PC-9 (cell line): ENCODE results near the gene TUBGCP6.

ENCODE experiments used
- EZH2 ChIP-seq: fragments of 200-600 bp; sonication (generic); IDR thresholded peaks from 2 replicates; pipeline ENCODE4 v1.8.0; 2017; ENCODE audit warnings: antibody characterized with exemption, low read depth
- TF ChIP-seq, protein P1 (sequence below): fragments of 200-600 bp; sonication (generic); conservative IDR thresholded peaks from 2 replicates; pipeline ENCODE4 v1.6.1; 2017; ENCODE audit warnings: mixed run types, antibody characterized with exemption, mild to moderate bottlenecking, moderate library complexity

DNA sequence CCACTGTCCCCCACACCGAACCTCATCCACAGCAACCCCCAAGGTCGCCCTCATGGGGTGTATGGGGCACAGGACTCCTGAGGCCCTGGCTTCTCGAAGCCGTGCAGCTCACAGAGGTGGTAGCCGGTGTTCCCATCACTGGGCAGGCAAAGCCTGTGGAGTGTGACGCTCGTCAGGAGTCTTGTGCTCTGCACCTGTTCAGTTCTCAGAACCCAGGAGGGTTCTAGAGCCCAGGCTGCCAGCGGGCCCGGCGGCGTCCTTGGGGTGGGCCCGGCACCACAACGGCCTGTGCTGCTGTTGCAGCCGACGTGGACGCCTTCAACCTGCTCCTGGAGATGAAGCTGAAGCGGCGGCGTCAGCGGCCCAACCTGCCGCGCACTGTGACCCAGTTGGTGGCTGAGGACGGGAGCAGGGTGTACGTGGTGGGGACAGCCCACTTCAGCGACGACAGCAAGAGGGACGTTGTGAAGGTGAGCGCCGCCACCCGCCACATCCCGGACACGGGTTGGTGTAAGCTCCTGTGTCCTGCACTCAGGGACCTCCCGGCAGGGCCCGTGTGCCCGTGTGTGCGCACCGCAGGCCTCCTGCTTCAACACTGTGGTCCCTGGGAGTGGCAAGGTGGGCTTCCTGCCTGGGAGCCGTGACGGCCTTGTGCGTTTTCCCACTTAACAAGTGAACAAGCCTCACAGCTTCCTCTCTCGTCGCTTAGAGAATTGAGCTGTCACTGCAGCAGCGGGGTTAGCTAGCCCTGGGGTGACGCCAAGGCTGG lies 50.6 kb downstream of the TUBGCP6 start:
- TF ChIP-seq, protein P1, sequence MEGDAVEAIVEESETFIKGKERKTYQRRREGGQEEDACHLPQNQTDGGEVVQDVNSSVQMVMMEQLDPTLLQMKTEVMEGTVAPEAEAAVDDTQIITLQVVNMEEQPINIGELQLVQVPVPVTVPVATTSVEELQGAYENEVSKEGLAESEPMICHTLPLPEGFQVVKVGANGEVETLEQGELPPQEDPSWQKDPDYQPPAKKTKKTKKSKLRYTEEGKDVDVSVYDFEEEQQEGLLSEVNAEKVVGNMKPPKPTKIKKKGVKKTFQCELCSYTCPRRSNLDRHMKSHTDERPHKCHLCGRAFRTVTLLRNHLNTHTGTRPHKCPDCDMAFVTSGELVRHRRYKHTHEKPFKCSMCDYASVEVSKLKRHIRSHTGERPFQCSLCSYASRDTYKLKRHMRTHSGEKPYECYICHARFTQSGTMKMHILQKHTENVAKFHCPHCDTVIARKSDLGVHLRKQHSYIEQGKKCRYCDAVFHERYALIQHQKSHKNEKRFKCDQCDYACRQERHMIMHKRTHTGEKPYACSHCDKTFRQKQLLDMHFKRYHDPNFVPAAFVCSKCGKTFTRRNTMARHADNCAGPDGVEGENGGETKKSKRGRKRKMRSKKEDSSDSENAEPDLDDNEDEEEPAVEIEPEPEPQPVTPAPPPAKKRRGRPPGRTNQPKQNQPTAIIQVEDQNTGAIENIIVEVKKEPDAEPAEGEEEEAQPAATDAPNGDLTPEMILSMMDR, result no peak
- TF ChIP-seq EZH2, result no peak
